GM21576 (cell line): ENCODE measurements around the gene FRMPD3.
"Not testable (repeated sequence)": the region's sequence is repeated elsewhere in the genome, so short reads cannot be mapped to it uniquely, and the experiment has no call there.

Experiments
- ATAC-seq: cut with Tn5 transposase; IDR thresholded peaks from one replicate; pipeline ENCODE4 v1.9.1; 2021; ENCODE audit warnings: mild to moderate bottlenecking, moderate library complexity; ENCODE audit not compliant: unreplicated experiment

Gene FRMPD3

DNA sequence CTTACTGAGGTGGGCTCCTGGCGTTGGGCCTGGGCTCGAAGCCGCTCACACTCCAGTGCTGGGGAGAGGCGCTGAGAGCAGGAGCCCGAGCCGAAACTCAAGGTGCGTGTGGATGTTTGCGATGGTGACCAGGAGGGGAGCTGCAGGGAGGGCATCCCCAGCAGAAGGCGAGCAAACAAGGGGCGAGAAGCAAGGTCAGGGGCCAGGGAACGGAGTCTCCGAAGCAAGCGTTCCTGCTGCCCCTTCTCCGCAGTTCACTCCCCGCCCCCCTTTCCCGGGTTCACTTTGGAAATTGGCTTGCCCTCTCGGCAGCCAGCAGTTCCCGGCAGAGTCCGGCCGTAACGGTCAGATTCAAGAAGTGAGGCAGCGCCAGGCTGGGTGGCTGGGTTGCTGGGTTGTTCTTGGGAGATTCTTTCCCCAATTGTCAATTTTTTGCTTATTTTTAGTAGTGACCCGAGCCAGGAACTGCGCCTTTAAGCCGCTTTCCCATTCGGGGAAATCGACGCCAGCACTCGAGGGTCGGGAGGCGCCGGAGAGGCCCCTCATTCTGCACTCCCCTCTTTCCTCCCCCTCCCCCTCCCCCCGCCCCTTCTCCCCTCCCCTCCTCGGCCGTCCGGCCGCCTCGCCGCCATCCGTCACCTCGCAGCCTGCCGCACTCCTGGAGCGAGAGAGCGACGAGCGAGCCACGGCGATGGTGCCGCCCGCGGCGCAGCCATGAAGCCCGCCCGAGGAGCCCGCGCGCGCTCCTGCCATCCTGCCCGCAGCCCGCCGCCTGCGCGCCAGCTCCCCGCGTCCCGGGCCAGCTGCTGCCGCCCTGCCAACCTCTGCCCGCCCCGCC, at the start of gene FRMPD3:
FRMPD3 (plus strand) TSS at position 655 of the 838 bp plus-strand sequence. CDS start 76,937 bp downstream, outside the sequence.
- no peak for ATAC-seq

DNA sequence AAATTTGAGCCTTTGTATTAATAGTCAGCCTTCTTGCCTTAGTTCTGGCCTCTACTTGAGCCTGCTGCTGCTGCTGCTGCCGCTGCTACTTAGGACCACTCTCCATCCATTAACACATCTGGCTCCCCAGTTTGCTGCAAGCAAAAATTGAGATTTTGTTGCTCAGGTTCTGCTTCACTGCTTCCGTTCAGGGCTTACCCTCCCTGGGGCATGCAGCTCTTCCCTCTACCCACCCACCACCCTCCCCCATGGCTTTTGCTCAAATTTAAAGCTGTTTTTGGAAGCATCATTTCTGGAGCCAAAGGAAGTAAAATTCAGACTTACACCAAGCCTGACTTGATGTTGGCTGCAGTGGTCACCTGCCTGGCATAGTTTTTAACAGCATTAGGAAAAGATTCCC, 28.9 kb upstream of the FRMPD3 start:
- no peak for ATAC-seq

DNA sequence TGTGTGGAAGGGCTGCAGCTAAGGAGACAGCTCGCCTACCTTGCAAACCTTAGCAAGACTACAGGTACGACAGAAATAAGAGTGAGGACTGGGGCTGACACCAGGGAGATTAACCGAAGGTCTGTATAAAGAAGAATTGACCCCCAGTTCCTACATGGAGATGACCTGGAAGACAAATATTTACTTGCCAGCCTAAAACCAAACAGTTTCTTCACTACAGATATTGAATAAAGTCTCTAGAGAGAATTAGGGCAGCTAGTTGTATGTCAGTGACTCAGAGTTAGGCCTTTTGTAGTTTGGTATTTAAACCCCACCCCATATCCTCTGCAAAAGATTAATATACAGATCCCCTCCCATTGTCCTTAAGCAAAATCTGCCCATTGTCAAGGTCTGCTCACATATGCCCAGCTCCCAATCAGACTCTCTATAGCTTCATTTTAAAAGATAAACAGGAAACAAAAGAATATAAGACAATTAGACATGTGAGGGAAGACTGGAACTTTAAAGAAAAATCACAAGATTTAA, 28.1 kb upstream of the FRMPD3 start:
- no peak for ATAC-seq

- ATAC-seq = no peak
Observed at GRCh38 chrX:107429090-107429489, 20.4 kb upstream of the FRMPD3 start.

DNA sequence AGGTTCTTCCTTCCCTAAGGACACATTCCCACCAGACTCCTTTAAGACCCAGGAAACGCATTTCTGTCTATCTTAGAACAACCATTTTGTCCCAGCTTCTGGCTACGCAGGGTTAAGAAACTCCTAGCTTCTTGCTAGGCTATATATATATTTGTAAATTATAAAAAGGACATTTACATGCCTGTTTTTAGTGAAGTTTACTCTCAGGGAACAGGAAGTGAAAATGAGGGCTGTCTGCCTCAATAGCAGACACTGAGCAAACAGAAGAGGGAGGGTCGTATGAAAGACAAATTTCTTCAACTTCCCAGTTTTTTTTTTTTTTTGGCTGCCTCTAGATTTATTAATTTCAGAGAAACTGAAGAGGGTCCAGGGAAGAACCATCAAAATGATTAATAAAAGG, 9.3 kb upstream of the FRMPD3 start:
- no peak for ATAC-seq

GRCh38 chrX:107440692-107441091, 8.8 kb upstream of the FRMPD3 start:
- no peak for ATAC-seq

GRCh38 chrX:107442914-107443527, 6.4 kb upstream of the FRMPD3 start:
- ATAC-seq = no peak

- ATAC-seq = no peak
Observed at GRCh38 chrX:107445146-107445545, 4.3 kb upstream of the FRMPD3 start.

GRCh38 chrX:107445631-107446030, 3.8 kb upstream of the FRMPD3 start:
- ATAC-seq = no peak

DNA sequence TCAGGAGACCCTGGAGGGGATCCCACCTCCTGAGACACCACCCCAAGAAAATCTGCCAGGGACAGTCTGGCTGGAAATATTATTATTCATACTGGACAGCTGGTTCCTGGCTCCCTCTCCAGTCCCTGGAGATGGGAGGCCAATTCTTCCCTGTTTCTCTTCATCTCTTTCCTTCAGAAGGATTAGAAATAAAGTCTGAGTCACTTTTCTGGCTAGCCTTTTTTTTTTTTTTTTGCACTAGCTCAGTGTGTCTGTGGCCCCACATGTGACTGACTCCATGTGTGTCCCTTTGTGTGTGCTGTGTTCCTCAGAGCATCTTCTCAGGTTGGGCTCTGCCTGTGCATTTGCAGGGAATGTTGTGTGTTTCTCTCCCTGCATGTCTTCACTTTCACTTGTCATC, 1.8 kb upstream of the FRMPD3 start:
- no peak for ATAC-seq

DNA sequence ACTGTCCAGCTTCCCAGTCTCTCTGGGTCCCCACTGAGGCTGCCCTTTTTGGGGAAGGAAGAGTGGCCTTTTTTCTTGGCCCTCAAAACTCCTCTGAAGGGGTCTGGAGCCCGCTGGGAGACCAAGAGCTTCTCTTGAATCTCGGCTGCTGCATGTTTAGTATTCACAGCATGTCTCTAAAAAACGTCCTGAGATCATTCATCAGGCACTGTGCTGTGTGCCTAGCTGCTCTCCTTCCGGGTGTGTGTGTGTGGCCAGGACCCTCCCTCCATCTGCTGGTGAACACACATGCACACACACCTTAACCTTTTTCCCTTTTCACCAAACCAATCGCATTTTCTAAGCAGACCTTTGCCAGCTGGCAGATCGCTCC, 841 bp upstream of the FRMPD3 start:
- ATAC-seq = no peak

DNA sequence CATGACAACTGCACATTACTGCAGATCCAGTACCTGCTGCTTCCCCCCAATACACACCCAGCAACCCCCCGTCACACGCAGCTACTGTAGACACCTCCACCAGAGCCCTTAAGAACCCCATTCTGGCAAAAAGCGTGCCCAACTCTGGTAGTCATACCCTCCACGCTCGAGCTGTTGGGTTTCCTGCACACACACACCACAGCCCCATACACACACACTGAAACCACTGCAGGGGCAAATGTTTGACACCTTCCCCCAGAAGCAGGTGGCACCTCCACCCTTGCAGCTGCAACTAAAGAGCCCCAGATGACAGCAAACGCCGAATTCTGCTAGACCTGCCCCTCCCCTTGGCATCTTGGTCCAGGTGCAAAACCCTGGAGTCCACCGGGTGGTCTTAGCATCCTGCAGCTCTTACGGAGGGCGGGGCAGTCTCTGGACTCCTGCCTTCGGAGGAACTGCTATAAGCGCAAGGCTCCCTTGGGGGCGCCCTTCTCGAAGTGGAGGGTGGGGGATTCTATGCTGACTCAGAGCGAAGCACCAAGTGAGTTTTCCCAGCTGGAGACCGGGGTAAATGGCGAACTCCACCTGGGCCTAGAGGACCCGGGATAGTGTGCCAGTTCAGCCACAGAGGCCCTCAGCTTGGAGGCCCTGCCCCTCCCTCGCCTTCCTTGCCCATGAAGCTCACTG, 1.5 kb downstream of the FRMPD3 start:
- ATAC-seq = no peak

DNA sequence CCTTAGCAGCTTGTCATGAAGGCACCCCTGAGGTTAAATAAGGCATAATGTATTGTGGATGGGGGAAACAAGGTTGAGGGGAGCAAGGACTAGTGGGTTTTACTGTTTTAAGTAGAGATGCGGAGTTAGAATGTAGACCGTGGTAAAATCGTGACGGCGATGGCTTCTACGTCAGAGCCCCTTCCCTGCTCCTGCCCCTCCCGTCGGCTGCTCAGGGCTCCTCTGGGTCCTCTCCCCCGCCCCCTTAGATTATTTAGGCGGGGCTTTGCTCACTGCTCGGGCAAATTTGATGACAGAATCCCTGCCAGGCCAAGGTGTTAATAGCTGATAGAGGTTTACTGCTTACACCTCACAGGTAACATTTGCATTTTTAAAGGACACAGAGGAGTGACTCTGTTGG, 2.3 kb downstream of the FRMPD3 start:
- no peak for ATAC-seq

GRCh38 chrX:107452581-107452980, 3.1 kb downstream of the FRMPD3 start:
- ATAC-seq = no peak

- peak; percentile 86 for ATAC-seq
Observed at GRCh38 chrX:107454302-107454701, 4.8 kb downstream of the FRMPD3 start.

DNA sequence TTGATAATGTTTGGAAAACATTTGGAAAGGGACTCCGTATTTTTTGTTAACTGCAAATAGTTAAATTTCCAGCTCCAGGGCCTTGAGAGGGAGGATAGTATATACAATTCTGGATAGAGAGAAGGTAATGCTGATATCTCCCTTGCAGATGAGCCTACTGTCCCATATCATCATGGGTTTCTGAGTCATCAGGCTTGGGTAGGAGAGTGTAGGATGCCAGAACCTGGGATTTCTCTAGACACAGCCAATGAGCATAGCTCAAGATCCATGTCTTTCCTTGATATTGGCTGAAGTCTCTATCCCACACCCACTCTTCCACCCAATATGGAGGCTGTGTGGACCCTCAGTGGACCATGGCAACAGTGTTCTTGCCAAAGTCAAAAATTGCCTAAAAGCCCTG, 7.8 kb downstream of the FRMPD3 start:
- no peak for ATAC-seq

GRCh38 chrX:107465932-107466620, 16.6 kb downstream of the FRMPD3 start:
- ATAC-seq = peak; percentile 90

DNA sequence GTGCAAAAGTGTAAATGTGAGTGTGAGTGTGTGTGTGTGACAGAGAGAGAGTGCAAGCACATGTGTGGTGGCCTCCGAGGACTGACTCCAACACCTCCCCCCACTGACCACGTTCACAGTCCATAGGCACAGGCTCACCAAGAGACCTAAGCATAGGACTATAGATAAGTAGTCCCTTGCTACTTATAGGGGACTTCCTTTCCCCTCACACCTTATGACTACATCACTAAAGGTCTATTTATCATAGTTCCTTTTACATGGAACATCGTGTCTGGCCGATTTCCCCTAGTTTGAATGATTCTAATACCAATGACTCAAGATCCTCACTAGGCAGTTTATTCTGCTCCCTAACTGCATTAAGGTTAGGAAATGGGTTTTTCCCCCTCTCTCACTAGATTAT, 17.8 kb downstream of the FRMPD3 start:
- ATAC-seq = no peak

- ATAC-seq = no peak
Observed at GRCh38 chrX:107470198-107470597, 20.7 kb downstream of the FRMPD3 start.

GRCh38 chrX:107470971-107471370, 21.5 kb downstream of the FRMPD3 start:
- no peak for ATAC-seq

DNA sequence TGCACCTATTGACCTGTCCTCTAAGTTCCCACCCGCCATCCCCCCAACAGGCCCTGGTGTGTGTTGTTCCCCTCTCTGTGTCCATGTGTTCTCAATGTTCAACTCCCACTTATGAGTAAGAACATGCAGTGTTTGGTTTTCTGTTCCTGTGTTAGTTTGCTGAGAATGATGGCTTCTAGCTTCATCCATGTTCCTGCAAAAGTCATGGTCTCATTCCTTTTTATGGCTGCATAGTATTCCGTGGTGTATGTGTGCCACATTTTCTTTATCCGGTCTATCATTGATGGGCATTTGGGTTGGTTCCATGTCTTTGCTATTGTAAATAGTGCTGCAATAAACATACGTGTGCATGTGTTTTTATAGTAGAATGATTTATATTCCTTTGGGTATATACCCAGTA, 22.0 kb downstream of the FRMPD3 start:
- ATAC-seq = not testable (repeated sequence)
